ENCODE measurements around the gene SPO11.
A peak's percentile ranks its signal among the peaks of the same experiment; 100 is the strongest.

The SPO11 gene

DNA sequence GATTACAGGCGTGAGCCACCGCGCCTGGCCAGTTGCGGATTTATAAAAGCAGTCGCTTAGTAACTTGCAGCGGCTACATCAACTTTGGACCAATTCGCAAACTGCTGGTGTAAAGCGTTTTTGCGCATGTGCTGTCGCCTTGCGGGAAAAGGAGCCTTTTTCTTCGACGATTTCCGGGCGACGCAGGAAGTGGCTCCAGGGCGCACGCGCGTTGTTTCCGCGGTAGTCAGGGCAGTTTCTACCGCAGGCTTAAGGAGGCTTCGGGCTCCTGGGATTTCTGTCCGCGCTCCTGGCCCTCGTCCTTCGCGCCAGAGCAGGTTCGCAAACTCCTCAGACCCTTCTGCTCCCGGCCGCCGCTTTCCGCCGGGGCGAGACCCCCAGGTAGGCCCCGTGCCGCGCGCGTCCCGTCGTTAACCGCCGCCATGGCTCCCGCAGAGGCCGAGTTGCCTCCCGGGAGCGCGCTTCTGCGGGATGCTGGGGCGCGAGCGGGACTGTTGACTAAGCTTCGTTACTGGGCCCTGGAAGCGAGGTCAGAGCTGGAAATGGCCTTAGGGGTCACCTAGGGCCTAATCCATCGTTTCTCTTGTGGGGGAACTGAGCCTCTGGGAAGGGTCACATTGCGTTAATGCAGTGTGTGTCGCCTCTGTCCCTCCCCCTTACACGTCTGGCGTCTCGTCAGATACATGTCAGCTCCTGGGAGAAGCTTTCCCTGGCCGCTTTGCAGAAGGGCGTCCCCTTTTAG is 21.6 kb downstream of the SPO11 start, which contains the start of gene RAE1:
Gene RAE1, plus strand, starts transcription at position 214 of the 742 bp plus-strand sequence. CDS start 2,784 bp downstream, outside the sequence.
- TF ChIP-seq CTCF (IDR thresholded peaks at IDR 0.05; ENCODE audit: low read depth, low read length), result no peak
- peak; percentile 69 for DNase-seq (ENCODE audit: extremely low read depth, low read depth)

- no peak for TF ChIP-seq CTCF (IDR thresholded peaks at IDR 0.05; ENCODE audit: low read depth, low read length)
These were observed 22.7 kb downstream of the SPO11 start for GRCh38 chr20:57352305-57352704.

DNA sequence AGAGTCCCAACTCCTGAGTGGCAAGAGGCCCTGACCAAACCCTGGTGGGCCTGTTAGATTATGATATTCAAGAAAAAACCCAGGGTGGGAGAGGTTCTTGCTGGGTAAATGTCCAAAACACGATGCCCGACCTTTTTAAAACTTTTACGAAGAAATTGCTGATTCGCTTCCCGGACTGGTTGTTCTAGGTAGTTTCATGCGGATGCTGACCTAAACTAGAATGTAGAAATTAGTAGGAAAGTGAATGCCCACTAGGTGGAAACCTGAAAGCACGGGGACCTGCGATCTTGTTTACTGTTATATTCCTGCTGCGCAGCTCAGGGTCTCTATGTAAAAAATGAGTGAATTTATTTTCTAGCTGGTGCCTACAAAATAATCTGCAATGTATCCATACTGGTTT is 23.7 kb downstream of the SPO11 start:
- TF ChIP-seq CTCF (IDR thresholded peaks at IDR 0.05; ENCODE audit: low read depth, low read length), result no peak
- DNase-seq (ENCODE audit: extremely low read depth, low read depth), result no peak

More at GRCh38 chr20:57352305-57352704, 22.7 kb downstream of the SPO11 start:
- DNase-seq (ENCODE audit: extremely low read depth, low read depth), result no peak

DNA sequence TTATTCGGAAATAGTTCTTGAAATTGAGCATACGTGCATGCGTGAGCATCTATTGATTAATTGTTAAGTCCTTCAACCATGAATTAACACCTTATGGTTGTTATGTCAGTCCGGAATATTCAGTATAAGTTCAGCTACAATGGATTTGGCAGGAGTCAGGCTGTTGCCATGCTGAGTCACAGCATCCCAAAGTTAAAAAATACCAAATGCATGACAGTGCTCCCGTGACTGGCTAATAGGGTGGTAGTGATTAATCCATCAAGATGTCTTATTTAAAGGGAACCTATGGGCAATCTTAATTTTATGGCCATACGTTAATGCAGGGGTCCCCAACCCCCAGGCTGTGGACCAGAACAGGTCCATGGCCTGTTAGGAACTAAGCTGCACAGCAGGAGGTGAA is 31.9 kb downstream of the SPO11 start:
- TF ChIP-seq CTCF (IDR thresholded peaks at IDR 0.05; ENCODE audit: low read depth, low read length), result no peak
- DNase-seq (ENCODE audit: extremely low read depth, low read depth), result peak; percentile 35

DNA sequence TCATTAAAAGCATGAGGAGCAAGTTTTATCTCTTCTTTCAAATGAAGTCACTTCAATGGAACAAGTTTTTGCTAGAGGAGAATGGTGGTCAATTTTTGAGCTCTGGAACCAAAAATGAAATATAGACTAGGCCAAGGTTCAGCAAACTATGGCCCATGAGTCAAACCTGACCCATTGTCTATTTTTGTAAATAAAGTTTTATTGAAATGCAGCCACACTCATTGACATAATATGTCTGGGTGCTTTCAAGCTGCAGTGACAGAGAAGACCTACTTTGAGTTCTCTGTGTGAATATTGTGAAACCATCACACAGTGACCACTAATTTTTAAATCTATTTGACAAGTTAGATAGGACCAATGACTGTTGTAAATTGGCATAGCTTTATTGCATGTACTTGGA is 34.8 kb downstream of the SPO11 start:
- no peak for TF ChIP-seq CTCF (IDR thresholded peaks at IDR 0.05; ENCODE audit: low read depth, low read length)
- DNase-seq (ENCODE audit: extremely low read depth, low read depth), result no peak

GRCh38 chr20:57369596-57369995 is 40.0 kb downstream of the SPO11 start:
- no peak for DNase-seq (ENCODE audit: extremely low read depth, low read depth)
- TF ChIP-seq CTCF (IDR thresholded peaks at IDR 0.05; ENCODE audit: low read depth, low read length), result no peak

DNA sequence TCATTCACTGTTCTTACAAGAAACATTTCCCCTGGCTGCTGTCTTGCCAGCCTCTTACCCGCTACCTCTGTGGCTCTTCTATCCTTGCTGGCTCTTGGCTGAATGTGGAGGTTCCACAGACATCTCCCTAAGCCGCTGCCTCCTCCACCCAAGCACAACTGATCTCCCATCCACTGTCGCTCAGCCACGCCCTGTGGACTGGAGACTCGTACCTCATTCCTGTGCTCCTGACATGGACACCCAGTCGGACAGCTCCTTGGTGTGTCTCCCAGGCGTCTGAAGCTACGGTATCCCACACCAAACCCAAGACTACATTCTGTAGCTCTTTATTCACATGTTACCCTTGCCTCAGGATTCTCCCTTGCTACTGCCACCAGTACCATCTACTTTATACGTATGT is 40.7 kb downstream of the SPO11 start:
- no peak for TF ChIP-seq CTCF (IDR thresholded peaks at IDR 0.05; ENCODE audit: low read depth, low read length)
- DNase-seq (ENCODE audit: extremely low read depth, low read depth), result no peak
